Measurements from ENCODE around the gene MAGI2. TPM values are rescaled to one million over a fixed set of nuclear protein-coding genes. Genes with fewer than 3 reads are reported as not detected.

Gene MAGI2
- total RNA-seq, 1 experiment from 2014 or later = 14.3 TPM

- H3K18ac ChIP-seq (ENCODE audit: insufficient read length, low read depth, low read length) = no peak overlapping the region
- no peak overlapping the region for H2BK5ac ChIP-seq (ENCODE audit: insufficient read length, low read length)
- H3K9ac ChIP-seq (ENCODE audit: extremely low read depth, insufficient read length, low read length) = no peak overlapping the region
- H4K91ac ChIP-seq (ENCODE audit: insufficient read length, low read depth, low read length) = no peak overlapping the region
- H3K27me3 ChIP-seq (ENCODE audit: insufficient read depth, low read length) = no peaks in the 10 kb centered on the region
- no peaks in the 10 kb centered on the region for H3K36me3 Mint-ChIP-seq (ENCODE audit: insufficient read depth in 1 of 3, low read depth in 3 of 3)
- H3K14ac ChIP-seq (ENCODE audit: insufficient read depth, low read length) = no peak overlapping the region
- no peak overlapping the region for H3K56ac ChIP-seq (ENCODE audit: insufficient read length, low read depth, low read length)
- no peaks in the 10 kb centered on the region for H3K79me1 ChIP-seq (ENCODE audit: insufficient read depth, low read depth, low read length, poor library complexity, severe bottlenecking)
- no peaks in the 10 kb centered on the region for H3K9me3 ChIP-seq (ENCODE audit: control insufficient read depth, low read depth, low read length)
- no peaks in the 10 kb centered on the region for H4K20me1 ChIP-seq (ENCODE audit: control insufficient read depth, insufficient read depth, insufficient read length)
- no peak for DNase-seq
- H3K23me2 ChIP-seq (ENCODE audit: insufficient read length, low read depth, low read length, poor library complexity, severe bottlenecking) = no peaks in the 10 kb centered on the region
- H3K4me1 Mint-ChIP-seq = peaks cover 3 to 4% of the 10 kb centered on the region in 2 experiments; a peak in 2 of 4 replicates
- H3K4me1 ChIP-seq (ENCODE audit: insufficient read depth, low read length) = no peaks in the 10 kb centered on the region
- H3K4me2 ChIP-seq (ENCODE audit: insufficient read depth, insufficient read length, low read length) = no peak overlapping the region
- no peak for TF ChIP-seq CTCF (conservative IDR thresholded peaks at IDR 0.05)
- no peak overlapping the region for H3K23ac ChIP-seq (ENCODE audit: insufficient read length, low read depth, low read length)
- H2AK5ac ChIP-seq (ENCODE audit: insufficient read length, low read length) = no peak overlapping the region
- H4K5ac ChIP-seq (ENCODE audit: insufficient read length, low read depth, low read length) = no peak overlapping the region
- no peaks in the 10 kb centered on the region for H3K9me3 Mint-ChIP-seq
- H2AFZ ChIP-seq (ENCODE audit: low read length) = no peak overlapping the region
- H2BK15ac ChIP-seq (ENCODE audit: low read depth, low read length) = no peak overlapping the region
- no peak overlapping the region for H3K27ac ChIP-seq (ENCODE audit: insufficient read length, low read depth, low read length)
- no peak overlapping the region for H3K4me3 Mint-ChIP-seq
- H4K8ac ChIP-seq (replicated peaks; ENCODE audit: insufficient read length, low read depth, low read length) = no peak overlapping the region
- H2BK20ac ChIP-seq (ENCODE audit: low read depth, low read length, poor library complexity, severe bottlenecking) = no peak overlapping the region
- H2BK120ac ChIP-seq (ENCODE audit: low read depth, low read length, poor library complexity, severe bottlenecking) = no peak overlapping the region
- no peaks in the 10 kb centered on the region for H3K79me2 ChIP-seq (ENCODE audit: insufficient read depth, low read length)
- H3K4ac ChIP-seq (ENCODE audit: low read depth, low read length) = no peak overlapping the region
- no peaks in the 10 kb centered on the region for H3K27me3 Mint-ChIP-seq (ENCODE audit: low read depth)
- H2BK12ac ChIP-seq (ENCODE audit: insufficient read length, low read depth, low read length) = no peak overlapping the region
- no CpG with 5 or more reads among the region's 1 CpG for WGBS (ENCODE audit: extremely low coverage, insufficient read length, low lambda C conversion rate)
- no peak overlapping the region for H3T11ph ChIP-seq (ENCODE audit: low read length)
- H3K27ac Mint-ChIP-seq = no peak overlapping the region
Measured at GRCh38 chr7:78379148-78379547, 1074.3 kb downstream of the MAGI2 start.
